C4-2B (cell line): ENCODE measurements around the gene FZR1.

ENCODE experiments used
- H3K27ac ChIP-seq: fragments of 450-650 bp; 2 replicates; pipeline ENCODE4 v1.5.1; 2017
- ZFX ChIP-seq: fragments of 450-650 bp; IDR thresholded peaks from 2 replicates; pipeline ENCODE4 v1.6.1; 2017
- TF ChIP-seq, protein P1 (sequence below): fragments of 450-650 bp; conservative IDR thresholded peaks from 2 replicates; pipeline ENCODE4 v1.5.1; 2017; ENCODE audit warnings: mild to moderate bottlenecking

Gene FZR1

GRCh38 chr19:3573162-3573857 lies 67.2 kb downstream of the FZR1 start:
- H3K27ac ChIP-seq, result peak overlapping the region; percentile 97
- TF ChIP-seq ZFX, result peak; percentile 72; the same call in 1 of the 2 replicates
- TF ChIP-seq, protein P1, sequence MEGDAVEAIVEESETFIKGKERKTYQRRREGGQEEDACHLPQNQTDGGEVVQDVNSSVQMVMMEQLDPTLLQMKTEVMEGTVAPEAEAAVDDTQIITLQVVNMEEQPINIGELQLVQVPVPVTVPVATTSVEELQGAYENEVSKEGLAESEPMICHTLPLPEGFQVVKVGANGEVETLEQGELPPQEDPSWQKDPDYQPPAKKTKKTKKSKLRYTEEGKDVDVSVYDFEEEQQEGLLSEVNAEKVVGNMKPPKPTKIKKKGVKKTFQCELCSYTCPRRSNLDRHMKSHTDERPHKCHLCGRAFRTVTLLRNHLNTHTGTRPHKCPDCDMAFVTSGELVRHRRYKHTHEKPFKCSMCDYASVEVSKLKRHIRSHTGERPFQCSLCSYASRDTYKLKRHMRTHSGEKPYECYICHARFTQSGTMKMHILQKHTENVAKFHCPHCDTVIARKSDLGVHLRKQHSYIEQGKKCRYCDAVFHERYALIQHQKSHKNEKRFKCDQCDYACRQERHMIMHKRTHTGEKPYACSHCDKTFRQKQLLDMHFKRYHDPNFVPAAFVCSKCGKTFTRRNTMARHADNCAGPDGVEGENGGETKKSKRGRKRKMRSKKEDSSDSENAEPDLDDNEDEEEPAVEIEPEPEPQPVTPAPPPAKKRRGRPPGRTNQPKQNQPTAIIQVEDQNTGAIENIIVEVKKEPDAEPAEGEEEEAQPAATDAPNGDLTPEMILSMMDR, result no peak

DNA sequence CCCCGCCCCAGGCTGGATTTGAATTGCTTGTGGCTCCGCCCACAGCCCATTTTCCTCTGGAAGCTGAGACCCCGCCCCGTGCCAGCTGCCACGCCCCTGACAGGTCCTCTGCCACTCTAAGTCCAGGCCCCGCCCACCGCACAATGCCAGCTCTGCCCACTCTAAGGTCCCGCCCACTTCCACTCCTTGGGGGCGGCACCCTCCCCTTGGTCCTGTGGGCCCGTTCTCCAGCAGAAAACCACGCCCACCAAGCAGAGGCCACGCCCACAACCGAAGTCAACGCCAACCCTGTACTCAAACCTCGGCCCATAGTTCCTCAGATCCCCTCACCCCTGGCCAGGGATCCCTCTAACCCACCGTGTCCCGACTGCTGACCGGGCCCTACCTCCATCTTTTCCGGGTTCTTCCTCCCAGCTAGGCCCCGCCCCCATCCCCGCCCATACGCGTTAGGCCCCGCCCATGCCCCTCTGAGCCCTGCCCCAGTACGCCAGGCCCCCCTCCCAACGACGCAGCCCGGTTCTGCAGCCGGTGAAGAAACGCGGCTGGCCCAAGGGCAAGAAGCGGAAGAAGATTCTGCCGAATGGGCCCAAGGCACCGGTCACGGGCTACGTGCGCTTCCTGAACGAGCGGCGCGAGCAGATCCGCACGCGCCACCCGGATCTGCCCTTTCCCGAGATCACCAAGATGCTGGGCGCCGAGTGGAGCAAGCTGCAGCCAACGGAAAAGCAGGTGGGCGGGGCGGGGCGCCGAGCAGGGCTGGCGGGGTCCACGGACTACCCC lies 67.9 kb downstream of the FZR1 start:
- TF ChIP-seq, protein P1, result no peak
- TF ChIP-seq ZFX, result no peak
- peak overlapping the region; percentile 97 for H3K27ac ChIP-seq

- TF ChIP-seq, protein P1, result no peak
- no peak for TF ChIP-seq ZFX
- H3K27ac ChIP-seq, result no peak overlapping the region
These were observed 69.2 kb downstream of the FZR1 start for GRCh38 chr19:3575260-3575741.

DNA sequence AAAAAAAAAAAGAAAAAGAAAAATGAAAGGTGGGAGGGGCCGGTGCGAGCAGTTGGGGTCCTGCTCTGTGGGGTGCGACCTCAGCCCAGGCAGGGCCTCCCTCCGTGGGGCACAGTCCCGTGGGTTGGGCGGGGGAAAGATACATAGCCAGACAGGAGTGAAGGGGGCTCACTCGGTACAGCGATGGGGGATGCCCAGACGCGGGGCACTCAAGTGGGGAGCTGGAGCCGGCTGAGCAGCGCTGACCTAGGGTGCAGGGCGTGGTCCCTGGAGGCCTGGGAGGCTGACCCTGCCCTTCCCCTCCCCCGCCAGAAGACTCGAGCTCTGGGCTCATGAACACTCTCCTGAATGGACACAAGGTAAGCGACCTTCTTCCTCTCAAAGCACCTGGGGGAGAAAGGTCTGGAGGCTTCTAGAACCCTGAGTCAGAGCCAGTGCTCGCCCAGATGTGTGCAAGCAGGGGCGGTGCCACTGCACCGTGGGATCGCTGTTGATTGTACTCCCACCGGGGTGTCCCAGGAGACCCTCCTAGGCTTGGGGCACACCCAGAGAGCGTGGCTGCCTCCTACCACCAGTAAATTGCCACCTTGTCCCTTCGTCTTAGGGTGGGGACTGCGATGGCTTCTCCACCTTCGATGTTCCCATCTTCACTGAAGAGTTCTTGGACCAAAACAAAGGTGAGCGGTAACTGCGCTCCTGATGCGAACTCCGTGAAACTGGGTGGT lies 70.0 kb downstream of the FZR1 start:
- TF ChIP-seq, protein P1, result no peak
- TF ChIP-seq ZFX, result no peak
- H3K27ac ChIP-seq, result no peak overlapping the region

DNA sequence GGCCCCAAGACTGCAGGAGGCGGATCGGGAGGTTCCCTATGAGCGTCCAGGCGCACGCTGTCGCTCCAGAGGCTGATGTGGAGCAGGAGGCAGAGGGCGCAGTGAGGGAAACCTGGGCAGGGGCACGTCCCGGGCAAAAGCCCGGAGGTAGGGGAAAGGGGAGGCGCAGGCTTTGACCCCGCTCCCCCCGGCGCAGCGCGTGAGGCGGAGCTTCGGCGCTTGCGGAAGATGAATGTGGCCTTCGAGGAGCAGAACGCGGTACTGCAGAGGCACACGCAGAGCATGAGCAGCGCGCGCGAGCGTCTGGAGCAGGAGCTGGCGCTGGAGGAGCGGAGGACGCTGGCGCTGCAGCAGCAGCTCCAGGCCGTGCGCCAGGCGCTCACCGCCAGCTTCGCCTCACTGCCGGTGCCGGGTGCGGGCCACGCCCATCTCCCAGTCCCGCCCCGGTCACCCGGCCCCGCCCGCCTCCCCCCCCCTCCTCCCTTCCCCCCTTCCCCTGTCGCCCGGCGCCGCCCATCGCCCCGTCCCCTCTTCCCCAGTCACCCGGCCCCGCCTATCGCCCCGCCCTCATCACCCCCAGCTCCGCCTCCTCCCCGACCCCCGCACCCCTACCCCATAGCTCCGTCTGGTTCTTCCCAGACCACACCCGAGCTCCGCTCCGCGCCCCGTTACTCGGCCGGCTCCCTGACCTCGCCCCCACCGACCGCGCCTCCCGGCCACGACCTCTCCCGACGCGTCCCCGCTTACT lies 70.8 kb downstream of the FZR1 start:
- TF ChIP-seq, protein P1, result no peak
- TF ChIP-seq ZFX, result no peak
- no peak overlapping the region for H3K27ac ChIP-seq

DNA sequence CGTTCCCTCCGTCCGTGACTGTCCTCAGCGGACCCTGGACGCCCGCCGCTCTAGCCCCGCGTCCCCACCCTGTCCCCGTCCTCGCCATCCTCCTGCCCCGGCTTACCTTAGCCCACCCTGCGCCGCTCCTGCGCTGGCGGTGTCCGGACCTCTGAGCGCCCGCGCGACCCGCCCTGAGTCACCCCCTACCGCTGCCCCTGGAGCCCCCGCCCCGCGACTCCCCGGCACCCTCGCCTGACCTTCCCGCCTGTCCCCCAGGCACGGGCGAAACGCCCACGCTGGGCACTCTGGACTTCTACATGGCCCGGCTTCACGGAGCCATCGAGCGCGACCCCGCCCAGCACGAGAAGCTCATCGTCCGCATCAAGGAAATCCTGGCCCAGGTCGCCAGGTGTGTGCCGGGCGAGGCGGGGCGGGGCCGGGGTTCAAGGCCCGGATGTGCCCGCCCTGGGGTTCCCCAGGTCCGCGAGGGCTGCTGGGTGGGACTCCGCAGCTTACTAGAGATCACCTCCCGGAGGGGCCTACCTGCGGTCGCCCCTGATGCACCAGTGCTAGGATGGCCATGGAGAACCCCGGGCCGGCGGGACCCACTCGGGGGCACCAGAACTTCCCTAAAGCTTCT lies 71.7 kb downstream of the FZR1 start:
- H3K27ac ChIP-seq, result no peak overlapping the region
- TF ChIP-seq ZFX, result no peak
- TF ChIP-seq, protein P1, result no peak
